ENCODE measurements around the gene XDH.

Gene XDH

GRCh38 chr2:31319406-31320175 lies 95.0 kb downstream of the XDH start:
- TF ChIP-seq EZH2 (IDR thresholded peaks at IDR 0.05; ENCODE audit: borderline replicate concordance, low read depth, low read length, severe bottlenecking) (no peak), CTCF (IDR thresholded peaks at IDR 0.05; ENCODE audit: borderline replicate concordance, extremely low read depth, low read length, poor library complexity, severe bottlenecking) (no peak)
- Histone ChIP-seq H3K9ac (ENCODE audit: low read depth, low read length) (peak overlapping the region; percentile 19; the same call in 1 of the 2 replicates), H2AFZ (ENCODE audit: low read depth, low read length) (no peak overlapping the region), H3K9me3 (ENCODE audit: insufficient read depth, low read length, severe bottlenecking) (no peaks in the 10 kb centered on the region), H4K20me1 (ENCODE audit: insufficient read depth, low read length) (no peaks in the 10 kb centered on the region), H3K27me3 (ENCODE audit: insufficient read depth, low read length, poor library complexity) (no peaks in the 10 kb centered on the region), H3K4me3 (ENCODE audit: low read depth in 1 of 2, low read length in 2 of 2) (0 out of 4 replicates have a peak overlapping the region, but pooled peaks of 1 of the 2 experiments have one; percentile 11), H3K79me2 (ENCODE audit: insufficient read depth, low read length) (no peaks in the 10 kb centered on the region), H3K4me2 (ENCODE audit: insufficient read depth, low read length) (peak overlapping the region; percentile 57), H3K4me1 (ENCODE audit: insufficient read depth, low read length) (peaks cover 74% of the 10 kb centered on the region), H3K36me3 (ENCODE audit: insufficient read depth, low read length) (no peaks in the 10 kb centered on the region), H3K27ac (ENCODE audit: low read length) (peak overlapping the region; percentile 83)
- ATAC-seq (ENCODE audit: insufficient read depth, low read depth): peak; percentile 64
- peak; percentile 68 for DNase-seq

- peak; percentile 87 for ATAC-seq (ENCODE audit: insufficient read depth, low read depth)
These were observed 95.9 kb downstream of the XDH start for GRCh38 chr2:31318361-31319336.

GRCh38 chr2:31317396-31317795 lies 97.1 kb downstream of the XDH start:
- Histone ChIP-seq H3K4me3 (ENCODE audit: low read depth in 1 of 2, low read length in 2 of 2) (no peak overlapping the region), H3K4me2 (ENCODE audit: insufficient read depth, low read length) (no peak overlapping the region)

More at GRCh38 chr2:31318361-31319336, 95.9 kb downstream of the XDH start:
- Histone ChIP-seq H4K20me1 (ENCODE audit: insufficient read depth, low read length) (no peaks in the 10 kb centered on the region), H3K36me3 (ENCODE audit: insufficient read depth, low read length) (no peaks in the 10 kb centered on the region), H3K9ac (ENCODE audit: low read depth, low read length) (peak overlapping the region; percentile 24; the same call in 1 of the 2 replicates), H3K4me2 (ENCODE audit: insufficient read depth, low read length) (peak overlapping the region; percentile 57), H2AFZ (ENCODE audit: low read depth, low read length) (no peak overlapping the region), H3K27me3 (ENCODE audit: insufficient read depth, low read length, poor library complexity) (no peaks in the 10 kb centered on the region), H3K79me2 (ENCODE audit: insufficient read depth, low read length) (no peaks in the 10 kb centered on the region), H3K27ac (ENCODE audit: low read length) (peak overlapping the region; percentile 83), H3K4me1 (ENCODE audit: insufficient read depth, low read length) (peaks cover 64% of the 10 kb centered on the region), H3K9me3 (ENCODE audit: insufficient read depth, low read length, severe bottlenecking) (no peaks in the 10 kb centered on the region), H3K4me3 (ENCODE audit: low read depth in 1 of 2, low read length in 2 of 2) (peak overlapping the region in 1 of 2 experiments; percentile 28; a peak in 1 of 4 replicates)
- no peak for TF ChIP-seq CTCF (IDR thresholded peaks at IDR 0.05; ENCODE audit: borderline replicate concordance, extremely low read depth, low read length, poor library complexity, severe bottlenecking)
- TF ChIP-seq EZH2 (IDR thresholded peaks at IDR 0.05; ENCODE audit: borderline replicate concordance, low read depth, low read length, severe bottlenecking): no peak
- peak; percentile 90 for DNase-seq

More at GRCh38 chr2:31317396-31317795, 97.1 kb downstream of the XDH start:
- DNase-seq: no peak
- Histone ChIP-seq H3K79me2 (ENCODE audit: insufficient read depth, low read length) (no peaks in the 10 kb centered on the region), H3K27ac (ENCODE audit: low read length) (peak overlapping the region; percentile 83), H3K4me1 (ENCODE audit: insufficient read depth, low read length) (peaks cover 52% of the 10 kb centered on the region), H3K9me3 (ENCODE audit: insufficient read depth, low read length, severe bottlenecking) (no peaks in the 10 kb centered on the region), H2AFZ (ENCODE audit: low read depth, low read length) (no peak overlapping the region), H3K9ac (ENCODE audit: low read depth, low read length) (no peak overlapping the region), H3K36me3 (ENCODE audit: insufficient read depth, low read length) (no peaks in the 10 kb centered on the region), H3K27me3 (ENCODE audit: insufficient read depth, low read length, poor library complexity) (no peaks in the 10 kb centered on the region), H4K20me1 (ENCODE audit: insufficient read depth, low read length) (no peaks in the 10 kb centered on the region)
- TF ChIP-seq CTCF (IDR thresholded peaks at IDR 0.05; ENCODE audit: borderline replicate concordance, extremely low read depth, low read length, poor library complexity, severe bottlenecking) (peak; percentile 25), EZH2 (IDR thresholded peaks at IDR 0.05; ENCODE audit: borderline replicate concordance, low read depth, low read length, severe bottlenecking) (no peak)
- ATAC-seq (ENCODE audit: insufficient read depth, low read depth): no peak

Measured in DND-41 (cell line).